Large intestine (tissue), 3 donors: ENCODE measurements around the gene CHAF1A. TPM values are rescaled to one million over a fixed set of nuclear protein-coding genes. Genes with fewer than 3 reads are reported as not detected.

ENCODE experiments used
- DNase-seq, 2 donors: peaks; one replicate each; pipeline versions ENCODE4 v3.0.0 to v3.0.0-alpha.2; 2013
- H3K27ac ChIP-seq: one replicate; pipeline ENCODE4 v1.5.1; 2013; ENCODE audit warnings: low read length
- H3K27me3 ChIP-seq: 2 replicates; pipeline ENCODE4 v1.6.1; 2013; ENCODE audit warnings: low read length; ENCODE audit not compliant: control insufficient read depth, insufficient read depth
- H3K36me3 ChIP-seq: 2 replicates; pipeline ENCODE4 v1.6.1; 2013; ENCODE audit warnings: low read length; ENCODE audit not compliant: control insufficient read depth, insufficient read depth
- H3K4me1 ChIP-seq: one replicate; pipeline ENCODE4 v1.6.1; 2013; ENCODE audit warnings: low read length; ENCODE audit not compliant: control insufficient read depth, insufficient read depth
- H3K4me3 ChIP-seq: one replicate; pipeline ENCODE4 v1.5.1; 2013; ENCODE audit warnings: low read length
- H3K9me3 ChIP-seq: one replicate; pipeline ENCODE4 v1.6.1; 2013; ENCODE audit warnings: mild to moderate bottlenecking, low read depth, low read length, moderate library complexity; ENCODE audit not compliant: control insufficient read depth
- WGBS: methylation state at CpG from one replicate; pipeline ENCODE4 v1.1.5; 2013; ENCODE audit warnings: low lambda C conversion rate; ENCODE audit not compliant: insufficient coverage; 5-methylcytosine and 5-hydroxymethylcytosine counted together
- polyA plus RNA-seq: library from polyadenylated mRNA; unstranded; fragments of 120-200 nt; gene quantifications from one replicate; pipeline ENCODE4 v1.2.1, GENCODE V29; 2013

Gene CHAF1A
- polyA plus RNA-seq, 1 donor: 12.4 TPM

DNA sequence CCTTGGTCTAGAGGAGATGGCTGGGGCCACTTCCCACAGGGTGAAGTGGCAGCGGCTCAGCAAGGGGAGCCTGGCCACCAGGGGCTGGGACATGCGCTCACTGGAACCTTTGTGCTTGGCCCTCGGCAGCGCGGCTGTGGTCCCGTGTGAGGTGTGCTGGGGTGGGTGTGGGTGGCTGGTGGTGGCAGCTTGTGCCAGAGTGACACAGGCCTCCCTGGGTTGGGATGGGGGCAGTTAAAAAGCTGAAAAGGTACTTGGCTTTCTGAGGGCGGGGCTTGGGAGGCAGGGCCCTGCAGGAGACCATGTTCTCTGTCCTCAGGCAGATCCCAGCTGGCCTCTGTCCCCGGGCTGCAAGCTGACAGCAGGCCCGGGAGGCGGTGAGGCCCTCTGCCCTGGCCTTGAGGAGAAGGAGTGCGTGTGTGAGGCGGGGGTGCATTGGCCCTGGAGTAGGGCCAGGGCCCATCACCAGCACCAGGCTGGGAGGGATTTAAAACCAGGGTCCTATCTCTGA, 41.7 kb upstream of the CHAF1A start:
- DNase-seq: no peak

DNA sequence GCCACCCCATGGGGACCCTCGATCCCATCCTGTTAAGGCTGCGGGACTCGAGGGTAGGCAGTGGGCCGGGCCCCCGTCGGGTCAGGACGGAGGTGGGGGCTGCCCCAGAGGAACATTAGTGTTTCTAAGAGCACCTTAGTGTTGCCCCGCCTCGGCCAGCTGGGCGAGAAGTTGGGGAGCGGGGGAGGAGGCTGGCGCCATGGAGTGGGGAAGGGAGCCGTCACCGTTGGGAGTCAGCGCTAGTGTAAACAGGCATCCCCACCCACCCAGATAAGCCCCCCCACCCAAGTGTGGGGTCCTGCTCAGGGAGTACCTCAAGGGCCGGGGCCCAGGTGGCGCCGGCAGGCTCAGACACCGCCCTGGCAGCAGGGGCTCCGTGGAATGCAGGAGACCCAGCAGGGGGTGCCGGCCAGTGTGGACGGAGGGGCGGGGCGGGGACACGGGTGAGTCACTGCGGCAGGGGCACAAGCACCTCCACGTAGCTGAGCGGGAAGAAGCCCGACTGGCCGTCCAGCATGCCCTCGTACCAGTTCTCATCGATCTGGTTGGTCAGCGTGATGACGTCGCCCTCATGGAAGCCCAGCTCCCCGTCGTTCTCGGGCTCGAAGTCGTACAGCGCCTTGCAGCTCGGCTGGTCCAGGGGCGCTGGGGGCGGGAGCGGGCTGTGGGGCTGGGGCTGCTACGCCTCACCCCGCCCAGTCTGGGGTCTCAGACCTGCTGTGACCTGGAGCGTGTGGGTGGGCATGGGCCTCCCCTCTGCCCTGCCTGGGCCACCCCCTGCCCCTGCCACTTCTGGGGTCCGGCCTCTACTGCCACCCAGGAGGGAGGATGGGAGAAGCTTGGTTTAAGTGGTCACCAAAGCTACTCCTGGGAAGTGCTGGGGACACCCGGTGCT, 41.0 kb upstream of the CHAF1A start:
- no peaks in the 10 kb centered on the region for H3K27me3 ChIP-seq
- WGBS: no CpG with 5 or more reads among the region's 50 CpGs

More for the DNA sequence above, 41.7 kb upstream of the CHAF1A start:
- Histone ChIP-seq H3K36me3 (peaks cover 76% of the 10 kb centered on the region), H3K27ac (peak overlapping the region; percentile 25), H3K4me1 (peaks cover 4% of the 10 kb centered on the region), H3K4me3 (no peak overlapping the region), H3K9me3 (no peaks in the 10 kb centered on the region), H3K27me3 (no peaks in the 10 kb centered on the region)
- WGBS: no CpG with 5 or more reads among the region's 12 CpGs

DNA sequence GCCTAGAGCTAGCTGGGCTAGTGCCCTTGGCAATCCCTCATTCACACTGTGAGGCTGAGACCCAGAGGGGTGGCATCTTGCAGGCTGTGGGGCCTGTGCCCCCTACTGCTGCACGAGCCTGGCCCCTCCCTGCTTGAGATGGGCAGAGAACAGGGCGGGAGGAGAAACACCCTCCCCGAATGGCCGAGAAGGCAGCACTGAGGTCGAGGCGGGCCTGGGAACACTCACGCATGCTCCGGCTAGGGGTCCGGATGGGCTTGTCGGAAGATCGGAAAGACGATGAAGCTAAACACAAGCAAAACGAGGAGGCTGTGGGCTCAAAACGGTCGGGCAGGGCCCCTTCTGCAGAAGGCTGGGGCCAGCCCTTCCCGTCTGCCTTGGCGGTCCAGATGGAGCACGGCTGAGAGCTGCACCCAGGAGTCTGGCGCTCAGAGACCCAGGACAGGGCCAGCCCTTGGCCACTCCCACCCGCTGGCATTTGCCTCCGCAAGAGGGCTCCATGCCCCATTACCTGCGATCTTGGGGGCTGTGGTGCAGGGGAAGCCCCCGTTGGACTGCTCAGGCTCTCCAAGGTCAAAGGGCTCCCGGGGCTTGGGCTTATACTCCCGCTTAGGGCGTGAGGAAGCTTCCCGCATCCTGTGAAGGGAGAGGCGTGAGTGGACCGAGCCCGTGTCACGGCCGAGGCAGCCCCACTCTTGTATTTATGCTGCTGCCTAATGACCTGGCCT, 40.2 kb upstream of the CHAF1A start:
- Histone ChIP-seq H3K27ac (no peak overlapping the region), H3K36me3 (peaks cover 90% of the 10 kb centered on the region), H3K27me3 (no peaks in the 10 kb centered on the region), H3K4me1 (peaks cover 4% of the 10 kb centered on the region), H3K4me3 (no peak overlapping the region), H3K9me3 (no peaks in the 10 kb centered on the region)
- DNase-seq: no peak
- WGBS: no CpG with 5 or more reads among the region's 32 CpGs

More for the DNA sequence above, 41.0 kb upstream of the CHAF1A start:
- Histone ChIP-seq H3K27ac (no peak overlapping the region), H3K4me1 (peaks cover 4% of the 10 kb centered on the region), H3K4me3 (no peak overlapping the region), H3K9me3 (no peaks in the 10 kb centered on the region), H3K36me3 (peaks cover 83% of the 10 kb centered on the region)
- DNase-seq: no peak

DNA sequence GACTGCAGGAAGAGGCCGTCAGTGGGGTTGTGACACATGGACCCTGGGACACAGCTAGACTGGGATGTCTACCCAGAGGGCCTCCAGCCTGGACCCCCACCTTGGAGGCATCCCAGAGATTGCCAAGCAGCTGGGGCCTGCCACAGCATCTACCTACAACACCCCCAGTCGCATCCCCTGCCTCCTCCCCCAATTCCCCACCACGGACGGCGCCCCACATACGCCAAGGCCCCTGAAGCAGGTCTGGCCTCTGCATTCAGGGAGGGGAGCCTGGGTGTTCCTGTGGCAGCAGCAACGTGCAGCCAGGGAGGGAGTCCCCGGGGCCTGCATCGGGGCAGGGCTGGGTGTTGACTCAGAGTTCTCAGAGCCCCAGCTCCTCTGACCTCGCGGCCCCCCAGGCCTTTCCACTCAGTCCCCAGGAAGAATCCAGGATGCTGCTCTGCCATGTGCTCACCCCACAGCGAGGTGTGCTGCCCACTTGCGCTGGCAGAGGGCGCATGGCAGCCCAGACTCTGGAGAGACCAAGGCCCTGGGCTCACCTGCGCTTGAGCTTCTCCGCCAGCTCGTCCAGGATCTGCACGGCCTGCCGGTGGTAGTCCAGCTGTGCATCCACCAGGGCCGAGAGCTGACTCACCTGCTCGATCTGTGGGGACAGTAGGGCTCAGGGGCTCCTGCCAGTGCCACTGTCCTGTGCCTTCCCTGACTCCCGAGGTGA, 39.5 kb upstream of the CHAF1A start:
- no peak for DNase-seq
- Histone ChIP-seq H3K27me3 (no peaks in the 10 kb centered on the region), H3K4me3 (no peak overlapping the region), H3K36me3 (peaks cover 93% of the 10 kb centered on the region), H3K27ac (no peak overlapping the region), H3K4me1 (peaks cover 8% of the 10 kb centered on the region), H3K9me3 (no peaks in the 10 kb centered on the region)
- no CpG with 5 or more reads among the region's 22 CpGs for WGBS

DNA sequence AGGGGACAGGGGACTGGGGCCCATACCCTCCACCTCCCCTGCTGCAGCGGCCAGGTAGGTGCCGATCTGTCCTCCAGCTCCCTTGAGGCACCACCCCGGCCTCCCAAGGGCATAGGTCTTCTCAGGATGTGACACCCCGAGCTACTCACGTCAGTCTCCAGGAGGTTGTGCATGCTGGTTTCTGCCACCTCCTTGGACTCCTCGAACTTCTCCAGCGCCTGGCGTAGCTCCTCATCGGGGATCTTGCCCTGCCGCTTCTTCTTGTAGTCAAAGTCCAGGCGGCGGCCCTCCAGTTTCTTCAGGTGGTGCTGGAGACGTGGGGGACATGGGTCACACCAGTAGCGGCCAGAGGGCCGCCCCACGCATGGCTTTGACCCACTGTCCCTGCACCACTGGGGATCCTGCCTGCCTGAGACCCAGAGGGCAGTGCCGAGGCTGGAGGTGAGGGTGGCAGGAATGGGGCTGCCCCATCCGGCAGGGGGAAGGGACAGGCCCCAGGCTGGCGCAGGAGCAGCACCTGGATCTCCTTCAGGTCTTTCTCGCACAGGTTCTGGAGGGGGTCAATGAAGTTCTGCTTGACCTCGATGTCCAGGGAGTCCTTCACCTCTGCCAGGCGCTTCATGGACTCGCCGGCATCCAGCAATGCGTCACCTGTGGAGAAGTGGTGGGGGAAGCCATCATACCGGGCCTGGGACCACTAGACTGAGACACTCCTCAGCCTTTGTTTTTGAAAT, 38.7 kb upstream of the CHAF1A start:
- Histone ChIP-seq H3K4me3 (no peak overlapping the region), H3K4me1 (peaks cover 14% of the 10 kb centered on the region), H3K36me3 (peaks cover 92% of the 10 kb centered on the region), H3K9me3 (no peaks in the 10 kb centered on the region), H3K27ac (no peak overlapping the region), H3K27me3 (no peaks in the 10 kb centered on the region)
- WGBS: no CpG with 5 or more reads among the region's 26 CpGs
- no peak for DNase-seq

DNA sequence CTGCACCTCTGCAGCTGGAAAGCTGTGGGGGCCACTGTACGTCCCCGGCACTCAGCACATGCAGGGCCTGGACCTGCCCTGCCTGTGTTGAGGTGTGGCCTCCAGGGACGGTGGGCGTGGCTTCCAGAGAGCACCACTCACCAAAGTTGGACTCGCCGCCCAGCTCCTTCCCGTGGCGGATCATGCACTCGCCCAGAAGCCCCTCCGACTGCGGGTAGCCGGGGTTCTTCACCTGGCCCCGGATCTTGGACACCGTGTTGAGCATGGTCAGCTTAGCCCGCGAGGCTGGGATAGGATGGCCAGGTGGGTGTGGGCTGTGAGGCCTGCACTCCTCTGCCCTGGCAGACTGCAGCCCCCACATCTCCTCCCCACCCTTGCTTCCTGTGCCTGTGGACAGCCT, 37.1 kb upstream of the CHAF1A start:
- WGBS: no CpG with 5 or more reads among the region's 16 CpGs
- no peaks in the 10 kb centered on the region for H3K27me3 ChIP-seq
- H3K27ac ChIP-seq: no peak overlapping the region
- peaks cover 76% of the 10 kb centered on the region for H3K36me3 ChIP-seq
- DNase-seq: no peak
- H3K9me3 ChIP-seq: no peaks in the 10 kb centered on the region
- peaks cover 25% of the 10 kb centered on the region for H3K4me1 ChIP-seq
- no peak overlapping the region for H3K4me3 ChIP-seq

DNA sequence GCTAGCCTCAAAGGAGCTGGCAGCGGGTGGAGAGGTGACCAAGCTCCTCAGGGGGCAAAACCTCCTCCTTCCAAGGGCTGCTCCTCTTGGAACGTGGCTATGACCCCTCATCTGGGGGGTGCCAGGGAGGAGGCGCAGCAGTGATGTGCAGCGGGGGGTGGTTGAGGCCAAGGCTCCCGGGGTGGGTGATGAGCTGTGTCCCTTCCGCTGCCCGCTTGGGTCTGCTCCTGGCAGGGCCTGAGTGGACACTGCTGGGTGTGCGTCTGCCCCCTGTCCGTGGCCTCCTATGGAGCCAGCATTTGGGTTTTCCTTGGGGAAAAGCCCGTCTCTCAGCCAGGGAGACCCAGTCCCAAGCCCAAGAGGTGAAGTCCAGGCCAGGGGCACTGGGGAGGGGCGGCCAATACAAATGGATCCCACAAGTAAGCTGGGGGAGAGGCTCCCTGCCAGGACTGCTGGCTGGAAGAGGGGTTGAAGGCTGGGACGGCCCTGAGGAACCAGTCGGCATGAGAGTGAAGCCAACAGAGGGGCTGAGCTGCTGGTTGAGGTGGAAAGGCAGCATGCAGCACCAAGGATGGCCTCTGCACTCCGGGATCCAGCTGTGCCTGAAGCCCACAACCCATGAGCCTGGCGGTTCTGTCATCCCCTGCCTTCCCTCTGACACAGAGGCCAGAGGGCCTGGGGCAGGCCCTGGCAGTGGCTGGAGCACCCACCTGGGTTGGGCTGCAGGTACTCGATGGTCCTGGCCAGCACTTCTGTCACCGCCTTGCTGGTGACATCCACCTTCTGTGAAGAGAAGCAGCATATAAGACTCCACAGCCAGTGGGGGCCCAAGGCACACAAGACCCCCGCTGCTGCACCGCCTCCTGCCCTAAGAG, 36.4 kb upstream of the CHAF1A start:
- H3K36me3 ChIP-seq: peaks cover 73% of the 10 kb centered on the region
- no peak for DNase-seq
- peaks cover 30% of the 10 kb centered on the region for H3K4me1 ChIP-seq
- H3K4me3 ChIP-seq: no peak overlapping the region
- no CpG with 5 or more reads among the region's 19 CpGs for WGBS
- no peaks in the 10 kb centered on the region for H3K27me3 ChIP-seq
- no peaks in the 10 kb centered on the region for H3K9me3 ChIP-seq
- no peak overlapping the region for H3K27ac ChIP-seq

DNA sequence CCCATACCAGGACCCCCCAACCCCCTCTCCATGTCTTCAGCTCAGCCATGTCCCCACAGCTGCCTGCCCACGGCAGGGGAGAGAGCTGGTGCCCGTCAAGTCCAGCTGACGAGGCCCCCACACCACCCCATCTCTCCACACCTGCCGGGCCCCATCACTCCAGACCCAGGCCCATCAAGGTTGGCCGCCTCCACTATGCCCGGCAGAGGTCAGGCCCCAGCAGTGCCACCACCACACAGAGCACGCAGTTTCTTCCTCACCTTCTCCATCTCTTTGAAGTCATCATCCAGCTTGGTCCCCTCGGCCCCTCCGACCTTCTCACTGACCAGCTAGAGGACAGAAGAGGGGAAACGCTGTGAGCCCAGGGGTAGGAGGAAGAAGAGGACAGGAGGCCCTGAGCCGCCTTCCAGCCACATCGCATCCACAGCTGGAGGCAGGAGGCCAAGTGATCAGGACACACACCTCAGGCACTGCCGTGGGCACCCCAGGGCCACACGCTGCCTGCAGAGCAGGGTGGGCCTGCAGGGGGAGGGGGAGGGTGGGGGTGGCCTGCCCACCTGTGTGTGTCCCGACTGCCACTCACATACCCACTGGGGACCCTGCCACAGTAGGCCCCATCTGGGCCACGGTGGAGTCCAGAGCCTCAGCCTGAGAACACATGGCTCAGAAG, 35.6 kb upstream of the CHAF1A start:
- no peak overlapping the region for H3K27ac ChIP-seq
- H3K27me3 ChIP-seq: no peaks in the 10 kb centered on the region
- H3K9me3 ChIP-seq: no peaks in the 10 kb centered on the region
- no peak overlapping the region for H3K4me3 ChIP-seq
- peaks cover 73% of the 10 kb centered on the region for H3K36me3 ChIP-seq
- no peak for DNase-seq
- peaks cover 36% of the 10 kb centered on the region for H3K4me1 ChIP-seq
- 100% methylated on average over 2 of the region's 16 CpGs for WGBS

DNA sequence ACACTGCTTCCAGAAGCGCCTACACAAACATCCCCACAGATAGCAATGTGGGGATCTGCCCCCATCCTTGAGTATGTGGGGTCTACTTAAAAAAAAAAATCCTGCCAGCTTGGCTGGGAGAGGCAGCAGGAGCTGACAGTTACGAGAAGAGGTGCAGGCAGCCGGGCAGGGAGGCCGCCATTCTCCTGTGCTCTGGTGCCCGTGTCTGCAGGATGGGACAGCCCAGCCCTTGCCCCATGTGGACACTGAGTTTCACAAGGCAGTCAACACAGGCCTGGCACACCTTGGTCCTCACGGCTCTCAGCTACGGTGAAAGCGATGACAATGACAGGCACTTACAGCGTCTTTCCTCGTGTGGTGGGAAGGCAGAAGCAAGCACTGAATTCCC, 35.1 kb upstream of the CHAF1A start:
- no CpG with 5 or more reads among the region's 10 CpGs for WGBS
- no peak overlapping the region for H3K4me3 ChIP-seq
- no peak for DNase-seq
- peaks cover 71% of the 10 kb centered on the region for H3K36me3 ChIP-seq
- H3K9me3 ChIP-seq: no peaks in the 10 kb centered on the region
- no peaks in the 10 kb centered on the region for H3K27me3 ChIP-seq
- H3K27ac ChIP-seq: no peak overlapping the region
- H3K4me1 ChIP-seq: peaks cover 41% of the 10 kb centered on the region
